Neural crest cell (in vitro differentiated cells): ENCODE measurements around the gene SLC6A1. TPM values are rescaled to one million over a fixed set of nuclear protein-coding genes. Genes with fewer than 3 reads are reported as not detected.

ENCODE experiments used
- DNase-seq: peaks from one replicate; pipeline ENCODE4 v3.0.0; 2021; ENCODE audit warnings: low read depth, mixed read lengths, low spot score
- H3K27ac Mint-ChIP-seq: one replicate; pipeline ENCODE4 v1.8.0; 2021; ENCODE audit warnings: mild to moderate bottlenecking, mixed read lengths; ENCODE audit not compliant: unreplicated experiment
- H3K27me3 Mint-ChIP-seq: 2 replicates; pipeline ENCODE4 v1.8.0; 2021; ENCODE audit warnings: low read depth, mild to moderate bottlenecking, mixed read lengths
- H3K36me3 Mint-ChIP-seq: 2 replicates; pipeline ENCODE4 v1.8.0; 2021; ENCODE audit warnings: low read depth, mild to moderate bottlenecking, mixed read lengths
- H3K4me1 Mint-ChIP-seq: 2 replicates; pipeline ENCODE4 v1.8.0; 2021; ENCODE audit warnings: mixed read lengths
- H3K4me3 Mint-ChIP-seq: one replicate; pipeline ENCODE4 v1.8.0; 2021; ENCODE audit warnings: mild to moderate bottlenecking, mixed read lengths
- H3K9me3 Mint-ChIP-seq: 2 replicates; pipeline ENCODE4 v1.8.0; 2021; ENCODE audit warnings: mixed read lengths
- CTCF ChIP-seq: fragments of 200-600 bp; sonication (generic); conservative IDR thresholded peaks from 2 replicates; pipeline ENCODE4 v1.5.0; 2021; ENCODE audit warnings: antibody characterized with exemption, mild to moderate bottlenecking
- total RNA-seq: library from RNA; stranded (reverse); gene quantifications from 2 replicates; pipeline ENCODE4 v1.2.1, GENCODE V29; 2021

The SLC6A1 gene
- total RNA-seq, 1 donor from 2014 or later, result 0.42 TPM

- no peak for DNase-seq
- no peak overlapping the region for H3K4me3 Mint-ChIP-seq
- H3K27me3 Mint-ChIP-seq, result peaks cover 80% of the 10 kb centered on the region
- peaks cover 13% of the 10 kb centered on the region for H3K4me1 Mint-ChIP-seq
- H3K9me3 Mint-ChIP-seq, result no peaks in the 10 kb centered on the region
- no peak overlapping the region for H3K27ac Mint-ChIP-seq
- no peaks in the 10 kb centered on the region for H3K36me3 Mint-ChIP-seq
- no peak for TF ChIP-seq CTCF
Measured at GRCh38 chr3:10995871-10996270, 3.3 kb downstream of the SLC6A1 start.

- no peak for DNase-seq
- H3K36me3 Mint-ChIP-seq, result no peaks in the 10 kb centered on the region
- peaks cover 77% of the 10 kb centered on the region for H3K27me3 Mint-ChIP-seq
- no peaks in the 10 kb centered on the region for H3K9me3 Mint-ChIP-seq
- H3K4me1 Mint-ChIP-seq, result peaks cover 19% of the 10 kb centered on the region
- no peak overlapping the region for H3K27ac Mint-ChIP-seq
- TF ChIP-seq CTCF, result no peak
- H3K4me3 Mint-ChIP-seq, result no peak overlapping the region
Measured at GRCh38 chr3:10996345-10997013, 3.9 kb downstream of the SLC6A1 start.

- Mint-ChIP-seq H3K27ac (no peak overlapping the region), H3K4me1 (peaks cover 17% of the 10 kb centered on the region), H3K27me3 (peaks cover 70% of the 10 kb centered on the region), H3K36me3 (no peaks in the 10 kb centered on the region), H3K4me3 (no peak overlapping the region), H3K9me3 (no peaks in the 10 kb centered on the region)
- DNase-seq, result no peak
- no peak for TF ChIP-seq CTCF
Measured at GRCh38 chr3:10997196-10997595, 4.6 kb downstream of the SLC6A1 start.

GRCh38 chr3:10998542-10998941 is 6.0 kb downstream of the SLC6A1 start:
- H3K27me3 Mint-ChIP-seq, result peaks cover 60% of the 10 kb centered on the region

GRCh38 chr3:10999221-11000107 is 6.9 kb downstream of the SLC6A1 start:
- DNase-seq, result no peak
- no peaks in the 10 kb centered on the region for H3K36me3 Mint-ChIP-seq
- no peak overlapping the region for H3K4me3 Mint-ChIP-seq
- peaks cover 33% of the 10 kb centered on the region for H3K4me1 Mint-ChIP-seq
- no peaks in the 10 kb centered on the region for H3K9me3 Mint-ChIP-seq
- TF ChIP-seq CTCF, result no peak
- no peak overlapping the region for H3K27ac Mint-ChIP-seq
- H3K27me3 Mint-ChIP-seq, result peaks cover 51% of the 10 kb centered on the region

More at GRCh38 chr3:10998542-10998941, 6.0 kb downstream of the SLC6A1 start:
- H3K4me3 Mint-ChIP-seq, result no peak overlapping the region
- TF ChIP-seq CTCF, result no peak
- H3K36me3 Mint-ChIP-seq, result no peaks in the 10 kb centered on the region
- peaks cover 24% of the 10 kb centered on the region for H3K4me1 Mint-ChIP-seq
- no peak overlapping the region for H3K27ac Mint-ChIP-seq
- H3K9me3 Mint-ChIP-seq, result no peaks in the 10 kb centered on the region
- no peak for DNase-seq
